Gastroesophageal sphincter (tissue), 4 donors: Measurements from ENCODE around the gene CEP170B. TPM values are rescaled to one million over a fixed set of nuclear protein-coding genes. Genes with fewer than 3 reads are reported as not detected.

ENCODE experiments used
- ATAC-seq: fragments of 150-250 bp; one replicate; pipeline ENCODE4 v1.9.1; 2016; ENCODE audit warnings: mild to moderate bottlenecking, moderate library complexity
- H3K27ac ChIP-seq, 4 donors: fragments of 200-600 bp; sonication (generic) in 3 of 4; 1 replicate in 3 of 4; 2 replicates in 1 of 4; pipeline ENCODE4 v1.5.1; 2016 to 2019
- H3K27me3 ChIP-seq: fragments of 200-600 bp; sonication (generic); one replicate; pipeline ENCODE4 v1.5.1; 2019
- H3K36me3 ChIP-seq, 2 donors: fragments of 200-600 bp; sonication (generic); one replicate each; pipeline ENCODE4 v1.5.1; 2019; ENCODE audit warnings: control low read depth in 1 of 2
- H3K4me1 ChIP-seq, 3 donors: fragments of 200-600 bp; sonication (generic); 1 replicate in 2 of 3; 2 replicates in 1 of 3; pipeline ENCODE4 v1.5.1; 2016 to 2019; ENCODE audit warnings: control low read depth in 2 of 3
- H3K4me3 ChIP-seq, 2 donors: fragments of 200-600 bp; sonication (generic); one replicate each; pipeline ENCODE4 v1.5.1; 2019; ENCODE audit warnings: mild to moderate bottlenecking in 1 of 2, moderate library complexity in 1 of 2
- H3K9me3 ChIP-seq, 3 donors: fragments of 200-600 bp; sonication (generic); one replicate each; pipeline ENCODE4 v1.5.1; 2017 to 2019; ENCODE audit warnings: control low read depth in 2 of 3
- CTCF ChIP-seq, 4 experiments: fragments of 200-600 bp in 2 of 4; fragments of 450-650 bp in 2 of 4; sonication (generic) in 1 of 4; IDR thresholded peaks; one replicate each; pipeline ENCODE4 v1.5.1; 2017 to 2019; ENCODE audit warnings: antibody characterized with exemption in 4 of 4, mild to moderate bottlenecking in 2 of 4, moderate library complexity in 2 of 4
- EP300 ChIP-seq: sonication (generic); formaldehyde crosslinking; IDR thresholded peaks from one replicate; pipeline ENCODE4 v1.6.1; 2017; ENCODE audit warnings: antibody characterized with exemption, mild to moderate bottlenecking
- POLR2A ChIP-seq, 2 donors: fragments of 450-650 bp; IDR thresholded peaks; one replicate each; pipeline ENCODE4 v1.6.1; 2017; ENCODE audit warnings: antibody characterized with exemption in 2 of 2, mild to moderate bottlenecking in 2 of 2, moderate library complexity in 1 of 2
- POLR2AphosphoS5 ChIP-seq: sonication (generic); formaldehyde crosslinking; IDR thresholded peaks from one replicate; pipeline ENCODE4 v1.6.1; 2017; ENCODE audit warnings: antibody characterized with exemption
- WGBS, 2 donors: methylation state at CpG; one replicate each; pipeline ENCODE4 v1.1.5; 2018; ENCODE audit warnings: low coverage in 1 of 2; 5-methylcytosine and 5-hydroxymethylcytosine counted together
- total RNA-seq, 4 donors: library from RNA; depleted of rRNA; stranded (reverse); fragments of >200 nt; gene quantifications; one replicate each; pipeline ENCODE4 v1.1.0, GENCODE V29; 2016

CEP170B gene
- total RNA-seq, 4 donors from 2014 or later, result 18.7 to 64.7 (median 25.5) TPM

- ATAC-seq, result no peak
- no peaks in the 10 kb centered on the region for H3K27me3 ChIP-seq
- no peak for TF ChIP-seq POLR2AphosphoS5
- no peak for TF ChIP-seq CTCF (IDR thresholded peaks at IDR 0.05)
- no peak for TF ChIP-seq EP300
- TF ChIP-seq POLR2A (IDR thresholded peaks at IDR 0.05), result no peak
- no peak overlapping the region for H3K27ac ChIP-seq
- H3K4me3 ChIP-seq, result no peak overlapping the region
- no CpG with 5 or more reads among the region's 21 CpGs for WGBS, 2 donors
- H3K4me1 ChIP-seq, result peaks cover 0 to 3% (median 1%) of the 10 kb centered on the region in 3 donors
- peaks cover 0 to 9% (median 0%) of the 10 kb centered on the region in 3 donors for H3K9me3 ChIP-seq
- H3K36me3 ChIP-seq, result no peaks in the 10 kb centered on the region
These were observed 61.8 kb downstream of the CEP170B start for GRCh38 chr14:104926619-104927431.

GRCh38 chr14:104927432-104927816, 62.4 kb downstream of the CEP170B start:
- Histone ChIP-seq H3K9me3 (peaks cover 0 to 9% (median 0%) of the 10 kb centered on the region in 3 donors), H3K4me3 (no peak overlapping the region), H3K4me1 (peaks cover 0 to 9% (median 7%) of the 10 kb centered on the region in 3 donors), H3K27ac (no peak overlapping the region), H3K36me3 (no peaks in the 10 kb centered on the region), H3K27me3 (no peaks in the 10 kb centered on the region)
- TF ChIP-seq POLR2AphosphoS5, result no peak
- no peak for TF ChIP-seq EP300
- no peak for TF ChIP-seq CTCF (IDR thresholded peaks at IDR 0.05)
- no peak for TF ChIP-seq POLR2A (IDR thresholded peaks at IDR 0.05)
- WGBS, 2 donors, result no CpG with 5 or more reads among the region's 10 CpGs
- no peak for ATAC-seq

GRCh38 chr14:104927901-104928300, 62.8 kb downstream of the CEP170B start:
- H3K27me3 ChIP-seq, result no peaks in the 10 kb centered on the region
- TF ChIP-seq POLR2AphosphoS5, result no peak
- TF ChIP-seq POLR2A (IDR thresholded peaks at IDR 0.05), result no peak
- TF ChIP-seq CTCF (IDR thresholded peaks at IDR 0.05), result no peak
- no peak for TF ChIP-seq EP300
- H3K4me1 ChIP-seq, result peaks cover 0 to 14% (median 9%) of the 10 kb centered on the region in 3 donors
- WGBS, 2 donors, result 80% methylated on average over 1 of the region's 8 CpGs; no CpG with 5 or more reads in 1 of the 2 donors
- no peak overlapping the region for H3K4me3 ChIP-seq
- peaks cover 0 to 9% (median 0%) of the 10 kb centered on the region in 3 donors for H3K9me3 ChIP-seq
- no peaks in the 10 kb centered on the region for H3K36me3 ChIP-seq
- ATAC-seq, result no peak
- no peak overlapping the region for H3K27ac ChIP-seq

GRCh38 chr14:104928391-104929133, 63.5 kb downstream of the CEP170B start:
- H3K9me3 ChIP-seq, result peaks cover 0 to 9% (median 0%) of the 10 kb centered on the region in 3 donors
- H3K27me3 ChIP-seq, result no peaks in the 10 kb centered on the region
- 60% methylated on average over 1 of the region's 17 CpGs; no CpG with 5 or more reads in 1 of the 2 donors for WGBS, 2 donors
- no peak overlapping the region for H3K27ac ChIP-seq
- no peaks in the 10 kb centered on the region for H3K36me3 ChIP-seq
- peaks cover 0 to 17% (median 9%) of the 10 kb centered on the region in 3 donors for H3K4me1 ChIP-seq
- H3K4me3 ChIP-seq, result no peak overlapping the region
- no peak for ATAC-seq
- TF ChIP-seq POLR2AphosphoS5 (no peak), POLR2A (IDR thresholded peaks at IDR 0.05) (no peak), CTCF (IDR thresholded peaks at IDR 0.05) (no peak), EP300 (no peak)
